Smooth muscle cell (in vitro differentiated cells): ENCODE measurements around the gene UBE2O. TPM values are rescaled to one million over a fixed set of nuclear protein-coding genes. Genes with fewer than 3 reads are reported as not detected.

Experiments
- DNase-seq: peaks from one replicate; lab custom pipeline; 2025; ENCODE audit not compliant: unreplicated experiment; lab: John Stamatoyannopoulos, UW
- H2AFZ ChIP-seq: fragments of 200-600 bp; sonication (generic); 2 replicates; pipeline ENCODE4 v1.6.0; 2016; ENCODE audit warnings: antibody characterized with exemption, low read depth, mild to moderate bottlenecking
- H3F3A ChIP-seq: fragments of 200-600 bp; sonication (generic); 2 replicates; pipeline ENCODE4 v1.6.0; 2017; ENCODE audit warnings: antibody characterized with exemption, low read depth
- H3K27ac ChIP-seq: fragments of 200-600 bp; sonication (generic); 2 replicates; pipeline ENCODE4 v1.5.1; 2016; ENCODE audit warnings: low read depth, mild to moderate bottlenecking
- H3K27me3 ChIP-seq: fragments of 200-600 bp; sonication (generic); 2 replicates; pipeline ENCODE4 v1.6.1; 2016; ENCODE audit warnings: low read depth, mild to moderate bottlenecking
- H3K36me3 ChIP-seq: fragments of 200-600 bp; sonication (generic); 2 replicates; pipeline ENCODE4 v1.5.1; 2016; ENCODE audit warnings: low read depth
- H3K4me1 ChIP-seq: fragments of 200-600 bp; sonication (generic); 2 replicates; pipeline ENCODE4 v1.5.1; 2016; ENCODE audit warnings: low read depth
- H3K4me2 ChIP-seq: fragments of 200-600 bp; sonication (generic); 2 replicates; pipeline ENCODE4 v1.6.0; 2016; ENCODE audit warnings: mild to moderate bottlenecking
- H3K4me3 ChIP-seq: fragments of 200-600 bp; sonication (generic); 2 replicates; pipeline ENCODE4 v1.5.1; 2016; ENCODE audit warnings: mild to moderate bottlenecking
- H3K79me2 ChIP-seq: fragments of 200-600 bp; sonication (generic); 2 replicates; pipeline ENCODE4 v1.6.0; 2016; ENCODE audit warnings: low read depth, mild to moderate bottlenecking
- H3K9ac ChIP-seq: fragments of 200-600 bp; sonication (generic); 2 replicates; pipeline ENCODE4 v1.6.0; 2016; ENCODE audit warnings: low read depth
- H3K9me3 ChIP-seq: fragments of 200-600 bp; sonication (generic); replicated peaks from 2 replicates; pipeline ENCODE4 v1.5.1; 2016; ENCODE audit warnings: low read depth
- H4K20me1 ChIP-seq: fragments of 200-600 bp; sonication (generic); 2 replicates; pipeline ENCODE4 v1.6.0; 2016; ENCODE audit warnings: low read depth
- WGBS: methylation state at CpG from one replicate; pipeline ENCODE4 v1.1.7; 2016; ENCODE audit warnings: low lambda C conversion rate; 5-methylcytosine and 5-hydroxymethylcytosine counted together
- polyA plus RNA-seq: library from polyadenylated mRNA; unstranded; fragments of >200 nt; fragmentation: Nextera tagmentation; extraction: Ambion mirVana; gene quantifications from 2 replicates; pipeline ENCODE4 v1.2.1, GENCODE V29; 2016
- total RNA-seq: library from RNA; depleted of rRNA; stranded (reverse); fragments of >200 nt; gene quantifications from 2 replicates; pipeline ENCODE4 v1.2.3, GENCODE V29; 2014
- TF ChIP-seq, protein P1 (sequence below): fragments of 200-600 bp; sonication (generic); IDR thresholded peaks from 2 replicates; pipeline ENCODE4 v1.5.1; 2017; ENCODE audit warnings: borderline replicate concordance, mild to moderate bottlenecking, antibody characterized with exemption; ENCODE audit not compliant: insufficient read depth, poor library complexity, severe bottlenecking

UBE2O gene
- total and polyA plus RNA-seq, 2 experiments from 2014 or later, result 10.1 to 12.1 TPM

DNA sequence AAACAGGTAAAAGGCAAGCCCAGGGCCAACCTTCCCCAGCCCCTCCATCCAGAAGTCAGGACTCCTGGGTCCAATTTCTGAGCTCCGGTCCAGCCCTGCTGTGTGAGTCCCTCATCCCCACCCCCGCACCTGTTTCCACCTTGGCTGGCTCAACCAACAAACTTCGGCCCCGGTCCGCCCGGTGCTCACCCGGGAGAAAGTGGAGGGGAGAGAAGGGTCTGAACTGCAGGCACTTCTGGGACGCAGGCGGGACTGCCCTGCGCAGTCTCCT, 47.7 kb upstream of the UBE2O start:
- H4K20me1 ChIP-seq, result peaks cover 10% of the 10 kb centered on the region
- H3K79me2 ChIP-seq, result no peaks in the 10 kb centered on the region
- H3K27me3 ChIP-seq, result no peaks in the 10 kb centered on the region
- peak overlapping the region; percentile 33 for H3K9ac ChIP-seq
- H3K4me1 ChIP-seq, result peaks cover 16% of the 10 kb centered on the region
- 6% methylated on average over 10 of the region's 10 CpGs for WGBS
- peak overlapping the region; percentile 94 for H3K4me2 ChIP-seq
- DNase-seq, result no peak
- no peaks in the 10 kb centered on the region for H3K9me3 ChIP-seq
- H2AFZ ChIP-seq, result peak overlapping the region; percentile 26
- H3K36me3 ChIP-seq, result no peaks in the 10 kb centered on the region
- no peaks in the 10 kb centered on the region for H3F3A ChIP-seq
- H3K4me3 ChIP-seq, result peak overlapping the region; percentile 67
- TF ChIP-seq, protein P1, sequence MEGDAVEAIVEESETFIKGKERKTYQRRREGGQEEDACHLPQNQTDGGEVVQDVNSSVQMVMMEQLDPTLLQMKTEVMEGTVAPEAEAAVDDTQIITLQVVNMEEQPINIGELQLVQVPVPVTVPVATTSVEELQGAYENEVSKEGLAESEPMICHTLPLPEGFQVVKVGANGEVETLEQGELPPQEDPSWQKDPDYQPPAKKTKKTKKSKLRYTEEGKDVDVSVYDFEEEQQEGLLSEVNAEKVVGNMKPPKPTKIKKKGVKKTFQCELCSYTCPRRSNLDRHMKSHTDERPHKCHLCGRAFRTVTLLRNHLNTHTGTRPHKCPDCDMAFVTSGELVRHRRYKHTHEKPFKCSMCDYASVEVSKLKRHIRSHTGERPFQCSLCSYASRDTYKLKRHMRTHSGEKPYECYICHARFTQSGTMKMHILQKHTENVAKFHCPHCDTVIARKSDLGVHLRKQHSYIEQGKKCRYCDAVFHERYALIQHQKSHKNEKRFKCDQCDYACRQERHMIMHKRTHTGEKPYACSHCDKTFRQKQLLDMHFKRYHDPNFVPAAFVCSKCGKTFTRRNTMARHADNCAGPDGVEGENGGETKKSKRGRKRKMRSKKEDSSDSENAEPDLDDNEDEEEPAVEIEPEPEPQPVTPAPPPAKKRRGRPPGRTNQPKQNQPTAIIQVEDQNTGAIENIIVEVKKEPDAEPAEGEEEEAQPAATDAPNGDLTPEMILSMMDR, result no peak
- no peak overlapping the region for H3K27ac ChIP-seq

DNA sequence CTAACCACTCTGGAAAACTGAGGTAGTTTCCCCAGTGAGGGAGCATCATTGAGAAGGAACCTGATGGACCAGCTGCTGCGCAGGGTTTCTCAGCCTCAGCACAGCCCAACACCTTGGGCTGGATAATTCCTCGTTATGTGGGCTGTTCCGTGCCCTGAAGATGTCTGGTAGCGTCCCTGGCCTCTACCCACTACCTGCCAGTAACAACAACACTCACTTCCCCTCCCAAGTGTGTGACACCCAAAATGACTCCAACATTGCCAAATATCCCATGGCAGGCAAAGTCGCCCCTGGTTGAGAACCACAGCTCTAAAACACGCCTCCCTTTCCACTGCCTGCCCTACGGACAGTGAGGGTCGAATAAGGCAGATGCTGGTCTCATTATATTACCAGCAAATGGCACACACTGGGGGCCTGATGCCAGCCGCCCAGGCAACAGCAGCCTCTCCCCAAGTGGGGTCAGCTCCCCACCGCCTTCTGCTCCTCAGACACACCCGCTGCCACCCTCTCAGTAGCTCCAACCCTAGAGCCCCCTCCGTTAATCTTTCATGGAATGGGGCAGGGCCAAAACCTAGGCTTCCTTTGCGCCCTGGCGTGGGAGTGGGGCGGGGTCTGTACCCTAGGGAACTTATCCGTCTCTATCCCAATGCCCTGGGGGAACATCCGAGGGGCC, 47.3 kb upstream of the UBE2O start:
- Histone ChIP-seq H3K27me3 (no peaks in the 10 kb centered on the region), H3K4me2 (peak overlapping the region; percentile 94), H4K20me1 (peaks cover 14% of the 10 kb centered on the region), H3K79me2 (no peaks in the 10 kb centered on the region), H3K4me1 (peaks cover 16% of the 10 kb centered on the region), H3K9ac (peak overlapping the region; percentile 33), H2AFZ (no peak overlapping the region), H3K36me3 (no peaks in the 10 kb centered on the region), H3K9me3 (no peaks in the 10 kb centered on the region), H3K27ac (no peak overlapping the region), H3F3A (no peaks in the 10 kb centered on the region), H3K4me3 (peak overlapping the region; percentile 67)
- 50% methylated on average over 17 of the region's 17 CpGs for WGBS
- TF ChIP-seq, protein P1, result no peak
- no peak for DNase-seq

DNA sequence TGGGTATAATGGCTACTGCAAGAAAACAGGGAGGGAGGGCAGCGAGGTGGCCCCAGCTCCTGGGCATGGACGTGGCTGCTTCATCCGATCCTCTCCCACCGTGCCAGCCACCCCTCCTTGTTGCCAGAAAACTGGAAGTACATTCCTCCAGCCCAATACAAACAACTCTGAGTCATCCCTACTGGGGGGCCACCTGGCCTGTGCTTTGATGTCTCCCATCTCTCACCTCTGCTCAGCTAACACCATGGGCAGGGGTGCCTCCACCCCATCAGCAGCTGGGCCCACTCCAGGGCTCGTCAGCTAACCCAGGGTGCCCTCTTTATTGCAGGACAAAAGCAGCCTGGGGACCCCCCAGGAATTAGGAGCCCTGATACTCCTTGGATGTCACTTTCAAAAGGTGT, 46.3 kb upstream of the UBE2O start:
- H3K4me3 ChIP-seq, result no peak overlapping the region

More for the DNA sequence above, 46.3 kb upstream of the UBE2O start:
- Histone ChIP-seq H3K27ac (no peak overlapping the region), H3F3A (no peaks in the 10 kb centered on the region), H3K79me2 (no peaks in the 10 kb centered on the region), H2AFZ (no peak overlapping the region), H3K4me2 (peak overlapping the region; percentile 42), H3K9ac (no peak overlapping the region), H4K20me1 (peaks cover 14% of the 10 kb centered on the region), H3K27me3 (no peaks in the 10 kb centered on the region), H3K9me3 (no peaks in the 10 kb centered on the region), H3K36me3 (no peaks in the 10 kb centered on the region), H3K4me1 (peaks cover 16% of the 10 kb centered on the region)
- DNase-seq, result no peak
- TF ChIP-seq, protein P1, result no peak
- 80% methylated on average over 5 of the region's 5 CpGs for WGBS
